Adrenal gland (tissue), 12 donors: ENCODE measurements around the gene KRT14. TPM values are rescaled to one million over a fixed set of nuclear protein-coding genes. Genes with fewer than 3 reads are reported as not detected.
"Not testable (repeated sequence)": the region's sequence is repeated elsewhere in the genome, so short reads cannot be mapped to it uniquely, and the experiment has no call there.

ENCODE experiments used
- DNase-seq, 7 donors: peaks; one replicate each; pipeline ENCODE4 v3.0.0-alpha.2; 2019 to 2020
- H3K27ac ChIP-seq, 5 donors: fragments of 200-600 bp; sonication (generic) in 4 of 5; 1 replicate in 3 of 5; 2 replicates in 2 of 5; pipeline versions ENCODE4 v1.5.1 to v1.8.0; 2016 to 2020; ENCODE audit warnings: mild to moderate bottlenecking in 1 of 5
- H3K27me3 ChIP-seq: fragments of 200-600 bp; 2 replicates; pipeline ENCODE4 v1.8.0; 2021
- H3K36me3 ChIP-seq, 2 donors: fragments of 200-600 bp; replicated peaks in 1 of 2; 1 replicate in 1 of 2; 2 replicates in 1 of 2; pipeline versions ENCODE4 v1.5.1 to v1.8.0; 2018 to 2022
- H3K4me1 ChIP-seq, 2 donors: fragments of 200-600 bp; replicated peaks in 1 of 2; 1 replicate in 1 of 2; 2 replicates in 1 of 2; pipeline versions ENCODE4 v1.5.1 to v1.8.0; 2018 to 2021
- H3K4me3 ChIP-seq, 4 donors: fragments of 200-600 bp; sonication (generic) in 3 of 4; one replicate each; pipeline ENCODE4 v1.5.1; 2016 to 2018
- H3K9me3 ChIP-seq, 3 donors: fragments of 200-600 bp; sonication (generic) in 1 of 3; replicated peaks in 1 of 3; 1 replicate in 2 of 3; 2 replicates in 1 of 3; pipeline versions ENCODE4 v1.5.1 to v1.8.0; 2016 to 2021
- POLR2A ChIP-seq, 2 donors: fragments of 450-650 bp; IDR thresholded peaks; one replicate each; pipeline ENCODE4 v1.6.1; 2017; ENCODE audit warnings: antibody characterized with exemption in 2 of 2, mild to moderate bottlenecking in 2 of 2, moderate library complexity in 1 of 2
- WGBS, 4 donors: extraction: QIAGEN DNeasy Blood & Tissue Kit in 2 of 4; methylation state at CpG; one replicate each; pipeline versions ENCODE4 v1.1.5 to v1.1.7; 2013 to 2017; 5-methylcytosine and 5-hydroxymethylcytosine counted together
- intact Hi-C, 2 donors: fragments of 100-400 bp; cut with DNase I; formaldehyde crosslinking; loops; one replicate each; pipeline versions ENCODE4 v1.14.1 to v1.15.0; 2022 to 2023
- polyA plus RNA-seq, 3 donors: library from polyadenylated mRNA; stranded (reverse); fragments of 200-250 nt in 2 of 3; fragments of 350-450 nt in 1 of 3; fragmentation: Illumina TruSeq in 1 of 3; extraction: RNeasy Lipid Tissue Mini Kit (QIAGEN cat#74804) in 1 of 3; gene quantifications; one replicate each; pipeline ENCODE4 v1.2.3, GENCODE V29; 2013 to 2014
- total RNA-seq, 9 donors: library from RNA; depleted of rRNA in 4 of 9; stranded (reverse); fragments of >200 nt in 4 of 9; fragments of 120-200 nt in 1 of 9; fragmentation: NEBNext Ultra II Directional in 1 of 9; extraction: Animal tissue kit (Norgen Biotek cat#: 25700) in 1 of 9; gene quantifications; one replicate each; pipeline versions ENCODE4 v1.1.0 to v1.2.4, GENCODE V29; 2013 to 2023
- TF ChIP-seq, protein P1 (sequence below), 6 experiments: fragments of 450-650 bp in 4 of 6; fragments of 200-600 bp in 2 of 6; sonication (generic) in 1 of 6; IDR thresholded peaks; 1 replicate in 5 of 6; 2 replicates in 1 of 6; pipeline versions ENCODE4 v1.5.1 to v1.8.0; 2016 to 2021; ENCODE audit warnings: antibody characterized with exemption in 6 of 6, mild to moderate bottlenecking in 2 of 6, moderate library complexity in 1 of 6
- donor health status: healthy with polysubstance abuse.
- donor health status: Bipolar disorder and iron deficiency.
- donor health status: DM: yes; HTN: yes; CAD: no.
- donor health status: DM: no; HTN: no; CAD: no.
- donor health status: DM: no; HTN: no; CAD: no.
- donor health status: DM: yes; HTN: yes; CAD: no.

Gene KRT14
- total and polyA plus RNA-seq, 12 donors, result 0.35 to 1.2 TPM; not detected in 10

DNA sequence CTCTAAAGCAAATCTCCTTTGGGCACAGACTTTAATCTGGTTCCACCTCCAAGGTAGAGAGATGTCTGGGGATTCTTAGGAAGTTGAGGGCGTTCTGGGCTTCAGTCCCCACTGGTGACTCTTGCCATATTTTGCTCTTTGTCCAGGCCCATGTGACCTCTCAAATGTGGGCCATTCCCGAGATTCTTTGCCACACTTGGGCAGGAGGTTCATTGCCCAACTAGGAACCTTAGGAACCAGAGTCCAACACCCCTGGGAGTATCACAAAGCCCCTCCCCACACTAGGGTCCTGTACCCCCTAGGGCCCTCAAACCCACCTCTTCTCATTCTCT is 6.5 kb downstream of the KRT14 start:
- no peak overlapping the region for H3K27ac ChIP-seq
- H3K4me1 ChIP-seq, result no peaks in the 10 kb centered on the region
- H3K9me3 ChIP-seq, result no peaks in the 10 kb centered on the region
- H3K27me3 ChIP-seq, result no peaks in the 10 kb centered on the region
- WGBS, 4 donors, result 61 to 82% (median 72%) methylated on average over 2 of the region's 2 CpGs
- no peak overlapping the region for H3K4me3 ChIP-seq
- H3K36me3 ChIP-seq, result no peaks in the 10 kb centered on the region
- no peak for DNase-seq
- TF ChIP-seq, protein P1, sequence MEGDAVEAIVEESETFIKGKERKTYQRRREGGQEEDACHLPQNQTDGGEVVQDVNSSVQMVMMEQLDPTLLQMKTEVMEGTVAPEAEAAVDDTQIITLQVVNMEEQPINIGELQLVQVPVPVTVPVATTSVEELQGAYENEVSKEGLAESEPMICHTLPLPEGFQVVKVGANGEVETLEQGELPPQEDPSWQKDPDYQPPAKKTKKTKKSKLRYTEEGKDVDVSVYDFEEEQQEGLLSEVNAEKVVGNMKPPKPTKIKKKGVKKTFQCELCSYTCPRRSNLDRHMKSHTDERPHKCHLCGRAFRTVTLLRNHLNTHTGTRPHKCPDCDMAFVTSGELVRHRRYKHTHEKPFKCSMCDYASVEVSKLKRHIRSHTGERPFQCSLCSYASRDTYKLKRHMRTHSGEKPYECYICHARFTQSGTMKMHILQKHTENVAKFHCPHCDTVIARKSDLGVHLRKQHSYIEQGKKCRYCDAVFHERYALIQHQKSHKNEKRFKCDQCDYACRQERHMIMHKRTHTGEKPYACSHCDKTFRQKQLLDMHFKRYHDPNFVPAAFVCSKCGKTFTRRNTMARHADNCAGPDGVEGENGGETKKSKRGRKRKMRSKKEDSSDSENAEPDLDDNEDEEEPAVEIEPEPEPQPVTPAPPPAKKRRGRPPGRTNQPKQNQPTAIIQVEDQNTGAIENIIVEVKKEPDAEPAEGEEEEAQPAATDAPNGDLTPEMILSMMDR (IDR thresholded peaks at IDR 0.05), result no peak
- TF ChIP-seq POLR2A (IDR thresholded peaks at IDR 0.05), result no peak
- intact Hi-C loops, result no loop called here

DNA sequence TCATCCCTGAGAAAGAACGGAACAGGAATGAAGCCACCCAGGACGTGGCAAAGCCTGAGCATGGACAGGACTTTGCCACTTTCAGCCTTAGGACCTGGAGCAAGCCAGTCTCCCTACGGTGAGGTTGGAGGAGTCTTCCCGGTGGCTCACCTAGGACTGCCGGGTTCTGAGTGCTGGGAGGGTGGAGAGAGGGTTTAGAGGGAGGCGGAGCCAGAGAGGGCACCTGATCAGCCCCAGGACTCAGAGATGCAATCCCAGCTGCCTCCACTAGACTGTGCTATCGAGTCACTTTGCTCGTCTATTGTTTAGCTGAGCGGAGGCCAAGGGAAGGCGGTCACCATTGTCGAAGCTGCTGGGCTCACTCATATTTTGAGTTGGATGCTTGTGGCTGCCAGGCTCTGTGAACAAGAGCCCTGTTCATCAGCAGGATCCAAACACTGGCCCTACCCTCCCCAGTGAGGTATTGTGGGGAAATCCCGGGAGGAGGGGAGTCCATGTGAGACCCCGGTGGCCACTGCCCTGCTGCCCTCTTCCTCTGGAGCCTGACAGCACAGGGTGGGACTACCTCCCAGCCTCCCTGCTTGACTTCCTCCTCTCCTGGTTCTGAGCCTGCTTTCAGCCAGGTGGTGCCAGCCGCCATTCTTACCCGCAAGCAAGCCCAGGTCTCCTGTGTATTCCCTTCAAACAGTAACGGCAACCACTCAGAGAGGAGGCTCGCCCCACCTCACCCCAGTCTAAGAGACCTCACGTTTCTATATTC is 7.0 kb downstream of the KRT14 start:
- H3K4me1 ChIP-seq, result no peaks in the 10 kb centered on the region

DNA sequence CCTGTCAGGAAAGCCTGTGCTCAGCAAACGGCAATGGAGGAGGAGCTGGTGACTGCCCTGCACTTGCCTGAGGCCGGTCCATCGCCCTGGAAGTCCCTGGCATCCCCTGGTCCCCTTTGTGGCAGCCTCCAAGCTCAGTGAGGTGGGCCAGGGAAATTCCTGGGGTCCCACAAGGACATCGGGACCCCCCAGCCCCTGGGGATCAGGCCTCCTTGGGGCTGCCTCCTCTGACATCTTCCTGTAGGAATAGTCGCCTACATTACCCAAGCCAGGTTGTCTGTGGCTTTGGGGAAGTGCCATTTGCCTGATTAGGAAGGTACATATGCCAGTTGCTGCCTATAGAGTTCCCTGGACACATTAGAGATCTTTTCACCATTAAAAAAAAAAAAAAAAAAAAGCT is 7.7 kb downstream of the KRT14 start:
- H3K9me3 ChIP-seq, result no peaks in the 10 kb centered on the region
- no peaks in the 10 kb centered on the region for H3K4me1 ChIP-seq
- no peak overlapping the region for H3K27ac ChIP-seq
- TF ChIP-seq, protein P1 (IDR thresholded peaks at IDR 0.05), result no peak
- TF ChIP-seq POLR2A (IDR thresholded peaks at IDR 0.05), result no peak
- intact Hi-C loops, result no loop called here
- DNase-seq, result no peak
- no peak overlapping the region for H3K4me3 ChIP-seq
- 56 to 67% (median 62%) methylated on average over 4 to 5 of the region's 5 CpGs for WGBS, 4 donors
- no peaks in the 10 kb centered on the region for H3K27me3 ChIP-seq
- no peaks in the 10 kb centered on the region for H3K36me3 ChIP-seq

More for the DNA sequence above, 7.0 kb downstream of the KRT14 start:
- Histone ChIP-seq H3K27ac (no peak overlapping the region), H3K36me3 (no peaks in the 10 kb centered on the region), H3K9me3 (no peaks in the 10 kb centered on the region), H3K4me3 (no peak overlapping the region), H3K27me3 (no peaks in the 10 kb centered on the region)
- TF ChIP-seq POLR2A (IDR thresholded peaks at IDR 0.05), result no peak
- TF ChIP-seq, protein P1 (IDR thresholded peaks at IDR 0.05), result peak; percentile 79 to 91 (median 83)
- WGBS, 4 donors, result 39 to 56% (median 42%) methylated on average over 12 to 18 of the region's 18 CpGs
- peak; percentile 81 to 95 (median 85) for DNase-seq
- intact Hi-C loops, result no loop called here

DNA sequence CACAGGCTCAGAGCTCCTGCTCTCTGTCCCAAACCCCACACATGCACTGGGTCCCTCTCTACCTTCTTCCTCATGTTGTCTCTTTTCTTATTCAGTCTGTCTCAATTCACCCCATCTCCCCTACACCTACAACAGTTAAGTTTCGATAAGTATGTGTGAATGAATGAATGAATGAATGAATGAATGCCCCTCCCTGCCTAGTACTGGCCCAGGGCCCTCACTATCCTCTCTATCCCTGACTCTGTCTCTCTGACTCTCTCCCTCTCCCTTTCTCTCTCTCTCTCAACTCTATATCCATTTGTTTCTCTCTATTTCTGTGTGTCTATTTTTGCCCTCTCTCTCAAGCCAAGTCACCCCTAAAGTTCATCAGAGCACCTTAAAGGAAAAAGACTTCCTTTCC is 8.2 kb downstream of the KRT14 start:
- Histone ChIP-seq H3K27ac (no peak overlapping the region), H3K36me3 (no peaks in the 10 kb centered on the region), H3K4me3 (no peak overlapping the region), H3K27me3 (no peaks in the 10 kb centered on the region), H3K9me3 (no peaks in the 10 kb centered on the region), H3K4me1 (no peaks in the 10 kb centered on the region)
- no peak for DNase-seq
- TF ChIP-seq, protein P1 (IDR thresholded peaks at IDR 0.05), result no peak
- no peak for TF ChIP-seq POLR2A (IDR thresholded peaks at IDR 0.05)
- intact Hi-C loops, result no loop called here
- 56 to 81% (median 70%) methylated on average over 1 of the region's 1 CpG for WGBS, 4 donors

DNA sequence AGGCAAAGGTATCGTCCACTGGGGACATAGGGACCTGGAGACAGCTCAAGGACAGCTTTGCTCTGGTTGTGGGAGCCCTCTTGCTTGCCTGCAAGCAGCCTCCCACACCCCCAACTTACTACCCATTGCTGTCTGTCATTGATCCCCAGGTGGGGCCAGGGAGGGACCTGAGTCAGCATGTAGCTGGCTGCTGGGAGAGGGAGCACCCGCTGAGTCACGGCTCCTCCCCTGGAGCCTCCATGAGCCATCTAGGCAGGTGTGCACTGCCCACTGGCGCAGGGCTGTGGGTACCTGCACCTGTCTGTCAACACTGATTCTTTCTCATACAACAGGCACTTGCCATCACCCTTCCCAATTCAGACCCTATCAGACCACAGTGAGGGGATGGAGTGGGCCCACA is 10.0 kb downstream of the KRT14 start:
- H3K27me3 ChIP-seq, H3K4me3 ChIP-seq, H3K9me3 ChIP-seq, intact Hi-C loops, H3K27ac ChIP-seq, H3K4me1 ChIP-seq, DNase-seq, H3K36me3 ChIP-seq: not testable (repeated sequence)
- WGBS, 4 donors, result 68 to 79% (median 71%) methylated on average over 4 of the region's 4 CpGs; no CpG with 5 or more reads in 1 of the 4 donors
